Stimulated activated CD8-positive, alpha-beta memory T cell treated with anti-CD3 and anti-CD28 coated beads, Interleukin-7, amount 100 ng/mL, for 4 hours (primary cell): ENCODE measurements around the gene MAP4K2.

ENCODE experiments used
- DNase-seq, 2 donors: peaks; one replicate each; pipeline ENCODE4 v3.0.0-alpha.2; 2020; ENCODE audit warnings: low read depth in 2 of 2

MAP4K2 gene

GRCh38 chr11:64754919-64755662, 47.9 kb downstream of the MAP4K2 start:
- no peak for DNase-seq

GRCh38 chr11:64754124-64754918, 48.7 kb downstream of the MAP4K2 start:
- DNase-seq, result no peak

GRCh38 chr11:64753380-64754123, 49.5 kb downstream of the MAP4K2 start:
- no peak for DNase-seq

GRCh38 chr11:64753019-64753379, 50.0 kb downstream of the MAP4K2 start:
- DNase-seq, result no peak

GRCh38 chr11:64752175-64752970, 50.6 kb downstream of the MAP4K2 start:
- no peak for DNase-seq

- DNase-seq, result no peak
Observed at GRCh38 chr11:64751580-64751979, 51.4 kb downstream of the MAP4K2 start.

GRCh38 chr11:64751136-64751535, 51.9 kb downstream of the MAP4K2 start:
- no peak for DNase-seq

- no peak for DNase-seq
Observed at GRCh38 chr11:64750361-64751054, 52.5 kb downstream of the MAP4K2 start.

GRCh38 chr11:64747961-64748665, 54.9 kb downstream of the MAP4K2 start:
- DNase-seq, result no peak

- no peak for DNase-seq
Observed at GRCh38 chr11:64746486-64746885, 56.5 kb downstream of the MAP4K2 start.

- DNase-seq, result peak; percentile 64 to 71
Observed at GRCh38 chr11:64745521-64746328, 57.3 kb downstream of the MAP4K2 start.

- peak; percentile 42 to 66 for DNase-seq
Observed at GRCh38 chr11:64745189-64745520, 57.9 kb downstream of the MAP4K2 start.

- DNase-seq, result peak in 1 of 2 donors; percentile 45
Observed at GRCh38 chr11:64744544-64745188, 58.3 kb downstream of the MAP4K2 start.

GRCh38 chr11:64743591-64744543, 59.1 kb downstream of the MAP4K2 start, which contains the start of gene RASGRP2:
TSS of gene RASGRP2 (minus strand) at chr11:64744142. CDS start at chr11:64742866, 1,276 bp downstream.
- DNase-seq, result peak; percentile 64 to 70

GRCh38 chr11:64742889-64743590, 60.0 kb downstream of the MAP4K2 start:
- DNase-seq, result peak in 1 of 2 donors; percentile 65

- DNase-seq, result no peak
Observed at GRCh38 chr11:64742087-64742888, 60.7 kb downstream of the MAP4K2 start.
